Measurements from ENCODE around the gene TRAP1.

Gene TRAP1

DNA sequence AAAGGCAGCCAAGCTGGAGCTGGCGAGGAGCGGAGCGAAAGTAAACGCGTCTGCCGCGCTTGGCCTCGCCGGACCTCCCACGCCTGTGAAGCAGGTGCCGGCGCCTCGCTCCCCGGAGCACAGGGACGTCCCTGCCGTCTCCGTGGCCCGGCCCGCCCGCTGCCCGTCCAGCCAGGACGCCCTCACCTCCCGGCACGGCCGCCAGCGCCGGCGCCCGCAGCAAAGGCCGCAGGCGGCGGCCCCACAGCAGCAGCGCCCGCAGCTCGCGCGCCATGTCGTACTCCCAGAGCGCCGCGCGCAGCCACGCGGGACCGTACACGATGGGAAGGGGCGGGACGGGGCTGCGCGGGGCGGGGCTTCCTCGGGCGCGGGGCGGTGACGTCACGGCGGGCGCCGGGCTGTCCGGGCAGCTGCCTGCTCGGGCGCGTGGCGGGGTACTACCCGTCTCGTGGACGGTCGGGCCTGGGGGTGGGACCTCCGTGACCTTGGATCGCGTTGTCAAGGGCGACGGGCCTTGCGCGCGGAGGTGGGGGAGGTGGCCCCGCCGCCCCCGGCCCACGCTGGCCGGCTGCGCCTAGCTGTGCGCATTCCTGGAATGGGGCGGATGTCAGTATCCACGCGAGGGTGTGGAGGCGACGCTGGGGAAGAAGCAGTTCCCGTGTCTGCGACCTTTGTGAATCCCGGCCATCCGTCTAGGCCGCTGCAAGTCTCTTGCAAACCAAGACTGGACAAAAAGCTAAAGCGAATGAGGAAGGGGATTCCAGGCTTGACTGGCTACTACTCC is at the start of gene TRAP1:
Gene TRAP1 (minus strand): TSS at position 290 of the 784 bp plus-strand sequence. CDS start 16 bp downstream, at position 274.
- DNase-seq (ENCODE audit: low spot score) = peak; percentile 90

DNA sequence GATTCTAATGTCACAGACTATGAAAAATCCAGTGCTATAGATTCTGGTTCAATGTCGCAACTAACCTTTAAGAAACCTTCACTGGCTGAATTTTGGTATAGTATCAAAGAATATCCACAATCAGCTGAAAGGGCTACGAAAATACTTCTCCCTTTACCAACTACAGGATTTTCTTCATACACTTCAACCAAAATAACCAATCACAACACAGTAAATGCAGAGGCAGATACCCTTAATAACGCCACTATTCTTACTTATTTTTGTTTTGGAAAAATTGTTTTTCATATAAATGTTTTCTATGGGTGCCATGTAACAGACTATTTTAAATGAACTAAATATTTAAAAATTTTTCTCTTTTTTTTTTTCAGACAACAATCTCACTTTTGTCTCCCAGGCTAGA is 48.9 kb upstream of the TRAP1 start:
- no peak for DNase-seq (ENCODE audit: low spot score)

DNA sequence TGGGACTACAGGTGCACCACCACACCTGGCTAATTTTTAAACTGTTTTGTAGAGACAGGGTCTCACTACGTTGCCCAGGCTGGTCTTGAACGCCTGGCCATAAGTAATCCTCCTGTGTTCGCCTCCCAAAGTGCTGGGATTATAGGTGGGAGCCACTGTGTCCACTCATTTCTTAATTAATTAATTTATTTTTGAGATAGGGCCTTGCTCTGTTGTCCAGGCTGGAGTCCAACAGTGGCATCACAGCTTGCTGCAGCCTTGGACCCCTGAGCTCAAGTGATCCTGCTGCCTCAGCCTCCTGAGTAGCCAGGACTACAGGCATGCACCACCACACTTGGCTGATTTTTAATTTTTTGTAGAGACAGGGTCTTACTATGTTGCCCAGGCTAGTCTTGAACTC is 47.1 kb upstream of the TRAP1 start:
- DNase-seq (ENCODE audit: low spot score) = no peak

DNA sequence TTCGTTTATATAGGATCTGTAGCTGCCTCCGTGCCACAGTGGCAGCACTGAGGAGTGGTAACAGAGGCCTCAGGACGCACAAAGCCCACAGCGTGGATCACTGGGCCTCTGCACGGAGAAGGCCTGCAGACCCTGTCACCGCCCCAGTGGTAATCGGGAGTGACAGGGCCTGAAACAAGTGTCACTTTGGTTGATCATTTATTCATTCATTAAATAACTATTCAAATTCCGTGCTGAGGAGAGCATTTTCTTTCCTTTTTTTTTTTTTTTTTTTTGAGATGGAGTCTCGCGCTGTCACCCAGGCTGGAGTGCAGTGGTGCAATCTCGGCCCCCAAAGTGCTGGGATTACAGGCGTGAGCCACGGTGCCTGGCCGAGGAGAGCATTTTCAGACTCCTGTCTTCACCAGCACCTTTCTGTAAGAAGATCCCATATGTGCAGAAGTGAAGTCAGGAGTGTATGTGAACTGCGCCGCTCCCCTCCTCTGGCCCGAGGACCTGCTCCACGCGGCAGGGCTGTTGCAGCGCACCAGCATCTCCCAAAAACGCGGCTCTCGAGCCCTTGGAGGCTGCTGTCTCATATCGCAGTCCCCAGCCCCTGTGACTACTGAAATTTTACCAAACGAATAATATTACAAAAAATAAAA is 44.9 kb upstream of the TRAP1 start:
- DNase-seq (ENCODE audit: low spot score) = no peak

DNA sequence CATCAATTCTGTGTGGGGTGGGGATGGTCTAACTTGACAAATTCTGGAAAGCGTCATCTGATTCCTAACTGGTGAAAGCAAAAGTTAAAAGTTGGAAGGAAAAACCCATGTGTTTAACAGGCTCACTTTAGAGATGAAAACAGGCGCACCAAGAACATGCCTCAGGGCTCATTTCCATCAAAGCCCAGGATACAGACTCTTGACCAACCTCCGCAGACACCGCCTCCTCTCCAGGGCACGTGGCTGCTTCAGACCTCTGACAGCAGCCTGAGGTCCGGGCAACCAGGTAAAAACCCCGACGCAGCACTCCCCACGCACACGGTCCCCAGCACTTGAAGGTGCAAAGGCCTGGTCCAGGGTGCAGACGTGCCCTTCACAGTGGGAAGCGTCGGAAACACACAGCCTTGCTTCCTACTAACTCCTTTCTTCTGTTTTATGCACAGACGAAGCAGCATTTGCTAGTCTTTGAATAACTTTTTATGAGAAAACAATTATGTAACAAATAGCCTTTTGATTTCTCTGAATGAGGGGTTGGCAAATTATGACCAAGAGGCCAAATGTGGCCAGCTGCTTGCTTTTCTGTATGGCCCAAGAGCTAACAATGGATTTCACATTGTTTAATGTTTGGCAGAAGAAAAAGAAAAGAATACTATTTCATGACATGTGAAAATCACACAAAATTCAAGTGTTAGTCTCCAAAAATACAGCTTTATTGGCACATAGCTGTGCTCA is 44.2 kb upstream of the TRAP1 start:
- DNase-seq (ENCODE audit: low spot score) = no peak

DNA sequence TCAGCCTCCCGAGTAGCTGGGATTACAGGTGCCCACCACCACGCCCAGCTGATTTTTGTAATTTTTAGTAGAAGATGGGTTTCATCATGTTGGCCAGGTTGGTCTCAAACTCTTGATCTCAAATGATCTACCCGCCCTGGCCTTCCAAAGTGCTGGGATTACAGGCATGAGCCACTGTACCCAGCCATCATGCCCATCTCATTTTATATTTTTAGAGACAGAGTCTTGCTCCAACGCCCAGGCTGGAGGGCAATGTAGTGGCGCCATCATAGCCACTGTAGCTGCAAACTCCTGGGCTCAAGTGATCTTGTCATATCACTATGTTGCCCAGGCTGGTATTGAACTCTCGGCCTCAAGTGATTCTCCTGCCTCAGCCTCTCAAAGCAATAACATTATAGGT is 43.2 kb upstream of the TRAP1 start:
- no peak for DNase-seq (ENCODE audit: low spot score)

DNA sequence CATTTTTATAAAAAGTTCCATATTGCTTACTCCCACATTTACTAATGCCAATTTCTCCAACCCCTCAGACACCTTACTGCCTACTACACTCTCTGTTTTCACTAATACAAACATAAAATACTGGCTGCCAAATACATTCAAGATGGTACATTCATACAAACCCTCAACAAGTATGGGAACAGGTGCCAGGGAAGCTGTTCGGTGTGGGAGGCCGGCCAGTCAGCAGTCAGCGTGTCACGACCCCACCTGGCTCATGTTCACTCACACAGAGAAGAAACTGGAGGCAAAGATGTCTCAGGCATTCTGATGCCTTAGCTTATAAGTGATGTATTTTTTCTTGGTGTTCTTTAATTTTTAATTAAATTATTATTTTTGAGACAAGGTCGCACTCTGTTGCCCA is 42.4 kb upstream of the TRAP1 start:
- DNase-seq (ENCODE audit: low spot score) = no peak

DNA sequence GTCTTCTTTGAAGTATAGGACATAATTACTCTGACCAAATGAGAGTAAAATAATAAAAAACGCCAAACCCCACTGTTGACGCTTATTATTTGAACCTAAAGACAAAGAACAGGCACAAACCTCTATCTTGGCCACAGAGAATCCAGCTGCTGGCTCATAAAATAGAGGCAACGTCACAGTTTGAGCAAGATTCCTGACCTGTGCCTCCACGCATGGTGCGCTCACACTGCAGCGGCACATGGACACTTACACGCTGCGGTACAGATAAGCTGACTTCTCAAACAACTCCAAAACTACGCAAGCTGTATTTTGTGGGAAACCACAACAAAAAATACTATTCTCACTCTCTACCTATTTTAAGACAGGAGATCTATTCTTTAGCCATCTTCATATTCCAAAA is 38.8 kb upstream of the TRAP1 start:
- DNase-seq (ENCODE audit: low spot score) = no peak

DNA sequence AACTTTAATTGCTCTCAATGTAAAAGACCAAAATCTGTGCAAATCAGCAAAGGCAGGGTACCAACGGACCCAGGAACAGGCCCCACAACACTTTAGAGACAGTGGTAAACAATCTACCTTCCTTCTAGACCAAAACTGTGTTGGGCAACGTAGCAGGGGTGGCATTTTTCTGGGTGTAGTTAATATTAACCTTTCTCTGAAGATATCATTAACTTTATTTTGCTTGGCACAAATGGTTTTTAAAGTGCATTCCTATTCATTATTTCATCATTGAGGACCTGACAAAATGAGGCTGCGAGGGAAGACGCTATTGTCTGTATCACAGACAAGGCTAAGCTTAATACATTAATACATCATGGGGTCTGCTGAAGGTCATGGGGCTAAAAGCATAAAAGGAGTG is 37.9 kb upstream of the TRAP1 start:
- no peak for DNase-seq (ENCODE audit: low spot score)

DNA sequence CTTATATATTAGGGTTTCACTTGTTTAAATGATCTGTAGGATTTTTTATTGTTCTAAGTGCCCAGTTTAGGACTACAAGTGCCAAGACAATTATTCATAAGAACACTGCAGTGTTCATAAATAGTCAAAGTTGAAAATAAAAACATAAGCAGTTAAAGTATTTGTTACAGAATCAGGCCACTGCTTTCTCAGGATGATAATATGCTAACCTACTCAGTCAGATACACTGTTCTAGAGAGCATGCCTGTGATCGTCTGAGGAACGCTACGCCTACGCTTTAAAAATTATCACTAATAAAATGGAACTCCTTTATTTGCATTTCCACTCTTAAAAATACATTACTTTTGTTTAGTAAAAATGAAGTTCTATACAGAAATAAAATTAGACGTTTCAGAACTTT is 37.4 kb upstream of the TRAP1 start:
- no peak for DNase-seq (ENCODE audit: low spot score)

DNA sequence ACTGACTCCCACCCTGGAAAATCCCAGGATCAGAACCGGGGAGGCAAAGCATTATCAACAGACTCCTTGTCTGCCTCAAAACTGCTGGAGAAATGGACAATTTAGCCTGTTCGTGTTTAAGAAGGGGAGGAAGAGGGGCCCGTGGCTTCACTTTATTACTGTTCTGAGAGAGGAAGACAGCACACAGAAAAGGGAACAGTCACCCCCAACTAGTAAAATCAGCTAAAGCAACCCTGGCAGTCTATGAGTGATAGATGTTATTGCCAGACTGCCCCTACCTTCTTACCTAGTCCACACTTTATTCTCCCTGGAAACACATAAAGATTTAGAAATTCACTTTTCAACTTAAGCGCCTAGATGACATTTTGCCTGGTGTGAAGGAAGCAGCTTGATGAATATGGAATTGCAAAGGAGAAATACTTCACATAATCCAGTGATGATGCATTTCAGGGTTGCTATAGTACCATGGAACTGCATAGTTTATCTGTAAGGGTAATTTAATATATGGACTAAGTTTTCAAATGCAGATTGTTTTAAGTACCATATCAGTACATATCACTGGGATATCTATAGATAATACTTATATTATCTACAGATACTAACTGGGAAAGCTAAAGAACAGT is 36.9 kb upstream of the TRAP1 start:
- DNase-seq (ENCODE audit: low spot score) = no peak

DNA sequence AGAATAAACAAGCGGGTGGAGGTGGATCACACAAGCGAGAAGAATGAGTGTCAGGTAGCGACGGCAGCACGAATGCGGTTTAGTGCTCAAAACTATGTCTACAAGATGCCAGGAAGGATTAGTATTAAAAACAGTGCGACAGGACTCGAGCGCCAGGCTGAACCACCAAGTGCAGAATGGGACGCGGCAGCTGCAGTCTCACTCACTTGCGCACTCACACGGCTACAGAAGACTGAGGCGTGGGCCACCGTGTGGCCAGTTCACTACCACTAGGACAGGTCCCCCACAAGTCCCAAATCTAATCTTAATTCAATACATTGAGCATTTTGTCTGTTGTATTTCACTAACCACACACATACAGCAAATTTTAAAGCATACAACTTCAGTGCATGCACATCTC is 35.7 kb upstream of the TRAP1 start:
- no peak for DNase-seq (ENCODE audit: low spot score)

DNA sequence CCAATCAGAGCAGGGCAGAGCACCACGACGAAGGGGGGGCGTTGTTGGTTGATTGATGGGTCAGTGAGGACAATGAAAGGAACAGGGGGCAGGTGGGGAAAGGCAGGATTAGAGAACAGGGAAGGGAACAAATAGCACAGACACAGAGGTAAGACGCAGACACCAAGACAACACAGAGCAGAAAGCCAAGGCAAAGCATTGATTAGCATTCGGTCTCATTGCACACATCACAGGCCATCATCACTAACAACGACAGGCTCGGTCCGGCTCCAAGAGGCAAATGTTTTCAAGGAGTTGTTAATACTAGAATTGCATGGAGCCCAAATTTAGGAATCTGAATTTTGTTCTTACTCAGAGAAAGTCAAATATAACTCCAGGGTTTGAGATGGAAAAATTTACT is 34.6 kb upstream of the TRAP1 start:
- no peak for DNase-seq (ENCODE audit: low spot score)

DNA sequence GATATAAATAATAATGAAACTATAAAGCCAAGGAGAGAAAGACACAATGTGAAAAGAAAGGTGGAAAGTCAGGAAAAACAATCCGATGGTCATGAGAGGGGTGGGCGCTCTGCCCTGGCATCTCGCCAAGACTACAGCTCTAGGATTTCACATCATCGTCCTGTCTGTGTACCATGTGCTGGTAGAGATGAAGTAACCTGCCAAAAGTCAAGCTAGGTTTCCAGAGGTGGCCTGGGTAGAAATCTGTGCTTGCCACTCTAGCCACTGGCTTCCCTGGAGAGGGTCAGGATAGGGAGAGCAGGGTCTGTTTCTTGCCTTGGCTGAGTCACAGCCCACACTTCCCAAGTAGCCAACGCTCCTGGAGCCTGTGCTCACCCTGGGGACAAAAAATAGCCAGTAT is 31.0 kb upstream of the TRAP1 start:
- DNase-seq (ENCODE audit: low spot score) = no peak

DNA sequence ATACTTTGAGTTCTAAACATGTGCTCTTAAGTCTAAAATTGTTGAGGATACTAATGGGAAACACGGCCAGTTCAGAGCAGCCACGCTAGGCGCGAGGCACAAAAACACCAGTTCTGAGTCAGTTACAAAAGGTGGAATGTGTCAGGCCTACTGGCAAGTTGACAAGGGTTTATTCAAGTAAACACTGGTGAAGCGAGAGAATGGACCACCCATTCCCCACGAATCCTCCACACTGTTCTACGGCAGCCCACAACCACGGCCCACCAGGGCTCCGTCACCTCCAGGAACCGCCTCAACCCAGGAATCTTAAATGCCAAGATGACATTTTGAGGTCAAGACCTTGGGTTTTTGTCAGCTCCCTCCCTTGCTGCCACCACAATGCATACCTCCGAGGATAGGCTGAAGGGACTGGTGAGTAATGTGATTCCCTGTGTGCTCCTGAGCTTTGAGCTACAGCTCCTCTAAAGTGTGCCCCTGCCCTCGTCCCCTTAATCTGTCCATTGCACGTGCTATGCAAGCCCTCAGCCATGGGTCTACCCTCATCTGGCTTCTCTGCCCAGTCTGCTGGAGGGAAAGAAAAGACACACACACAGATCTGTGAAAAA is 28.5 kb upstream of the TRAP1 start:
- DNase-seq (ENCODE audit: low spot score) = no peak

DNA sequence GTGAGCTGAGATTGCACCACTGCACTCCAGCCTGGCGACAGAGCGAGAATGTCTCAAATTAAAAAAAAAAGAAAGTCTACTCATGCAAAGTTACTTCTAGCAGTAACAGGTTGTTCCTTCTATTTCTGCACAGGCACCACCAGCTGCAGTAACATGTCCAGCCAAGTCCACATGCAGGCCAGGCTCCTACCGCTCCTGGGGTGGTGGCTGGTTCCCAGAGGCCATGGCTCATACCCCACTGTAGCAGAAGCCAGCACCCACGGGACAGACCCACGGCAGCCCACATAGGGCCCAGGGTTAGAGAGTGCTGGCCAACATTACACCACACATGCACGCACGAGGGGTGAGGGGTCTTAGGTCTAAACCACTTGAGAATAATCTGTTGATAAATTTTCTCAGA is 26.7 kb upstream of the TRAP1 start:
- no peak for DNase-seq (ENCODE audit: low spot score)

DNA sequence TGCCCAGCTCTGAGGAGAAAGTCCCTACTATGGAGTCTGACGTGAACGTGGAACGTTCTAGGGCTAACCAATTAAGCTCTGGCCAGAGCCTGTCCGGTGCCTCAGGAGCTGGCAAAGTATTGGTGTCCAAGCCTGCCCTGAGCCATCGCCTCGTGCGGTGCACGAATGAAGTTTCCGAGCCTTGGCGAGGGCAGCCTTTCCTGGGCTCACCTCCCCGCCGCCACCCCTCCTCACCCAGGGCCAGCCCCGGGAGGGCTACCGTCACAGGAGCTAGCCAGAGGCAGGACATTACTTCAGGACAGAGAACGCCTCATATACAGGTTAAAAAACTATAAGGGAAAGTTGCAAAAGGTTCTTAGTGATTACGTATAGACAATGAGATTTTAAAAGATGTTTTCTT is 23.6 kb upstream of the TRAP1 start:
- no peak for DNase-seq (ENCODE audit: low spot score)

DNA sequence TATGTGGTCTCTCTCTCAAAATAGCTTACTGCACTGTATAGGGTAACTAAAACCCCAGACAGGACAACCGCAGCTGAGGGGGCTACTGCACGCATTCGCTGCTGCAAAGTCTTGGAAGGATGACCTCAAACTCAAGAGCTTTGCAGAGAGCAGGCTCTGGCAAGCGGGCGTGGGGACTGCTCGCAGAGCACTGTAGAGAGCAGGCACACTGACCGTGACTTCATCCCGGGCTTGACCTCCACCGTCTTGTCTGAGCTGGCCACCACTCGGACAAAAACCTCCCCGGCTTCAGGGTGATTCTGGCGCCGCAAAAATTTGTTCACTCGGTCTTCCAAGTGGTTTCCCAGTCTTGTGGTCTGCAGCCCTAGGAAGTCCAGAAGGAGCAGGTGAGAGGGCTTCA is 22.9 kb upstream of the TRAP1 start:
- DNase-seq (ENCODE audit: low spot score) = no peak

DNA sequence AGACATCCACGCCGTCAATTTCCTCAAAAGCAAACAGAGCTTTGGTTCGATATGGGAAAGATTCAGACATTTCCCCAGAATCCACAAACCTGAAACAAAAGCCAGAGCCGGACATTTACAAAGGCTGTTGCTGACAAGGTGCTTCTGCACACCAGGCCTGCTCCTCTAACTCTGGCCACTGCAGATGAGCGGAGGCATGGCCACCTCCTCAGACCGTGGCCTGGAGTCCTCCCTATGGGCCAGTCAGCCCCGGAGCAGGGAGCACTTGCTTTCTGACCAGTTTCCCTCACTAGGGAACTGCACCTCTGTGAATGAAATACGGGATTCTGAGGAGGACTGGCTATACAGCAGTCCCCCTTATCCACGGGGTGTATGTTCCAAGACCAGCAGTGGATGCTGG is 22.3 kb upstream of the TRAP1 start:
- no peak for DNase-seq (ENCODE audit: low spot score)

DNA sequence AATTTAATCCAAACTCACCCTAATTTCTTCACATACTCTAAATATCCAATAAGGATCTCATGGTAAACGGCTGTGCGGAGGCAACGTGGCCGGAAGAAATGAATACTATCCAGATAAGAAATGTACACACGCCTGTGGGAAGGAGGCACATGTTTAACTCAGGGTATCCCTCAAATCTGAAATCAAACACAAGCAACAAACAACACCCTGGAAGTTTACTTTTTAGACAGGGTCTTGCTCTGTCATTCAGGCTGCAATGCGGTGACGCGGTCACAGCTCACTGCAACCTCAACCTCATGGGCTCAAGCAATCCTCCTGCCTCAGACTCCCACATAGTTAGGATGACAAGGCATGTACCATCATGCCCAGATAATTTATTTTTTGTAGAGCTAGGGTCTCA is 21.2 kb upstream of the TRAP1 start:
- DNase-seq (ENCODE audit: low spot score) = no peak

DNA sequence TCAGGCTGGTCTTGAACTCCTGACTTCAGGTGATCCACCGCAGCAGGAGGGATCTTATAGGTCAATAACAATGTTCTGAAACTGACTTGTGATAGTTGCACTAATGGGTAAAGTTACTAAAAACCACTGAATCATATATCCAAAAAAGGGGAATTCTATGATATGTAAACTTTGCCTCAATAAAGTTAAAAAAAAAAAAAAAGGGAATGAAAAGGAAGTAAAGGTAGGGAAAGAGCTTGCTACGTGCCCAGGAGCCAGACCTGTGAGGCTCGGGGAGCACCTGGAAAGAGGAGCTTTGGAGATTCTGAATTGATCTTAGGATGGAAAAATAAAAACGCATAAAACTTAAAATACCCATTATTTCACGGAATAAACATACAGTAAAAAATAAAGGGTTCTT is 20.8 kb upstream of the TRAP1 start:
- no peak for DNase-seq (ENCODE audit: low spot score)

DNA sequence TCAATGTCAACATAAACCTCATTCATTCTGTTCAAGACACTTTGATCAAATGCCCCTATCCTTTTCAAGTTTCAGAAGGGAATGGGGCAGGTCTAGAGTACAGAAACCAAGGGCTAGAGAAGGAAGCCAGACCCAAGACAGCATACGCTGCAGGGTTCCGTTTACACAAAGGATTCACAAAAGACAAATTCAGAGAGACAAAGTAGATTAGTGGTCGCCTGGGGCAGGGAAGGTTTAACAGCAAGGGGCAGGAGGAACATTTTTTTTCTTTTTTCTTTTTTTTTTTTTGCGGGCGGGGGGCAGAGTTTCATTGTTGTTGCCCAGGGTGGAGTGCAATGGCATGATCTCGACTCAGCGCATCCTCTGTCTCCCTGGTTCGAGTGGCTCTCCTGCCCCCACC is 19.9 kb upstream of the TRAP1 start:
- DNase-seq (ENCODE audit: low spot score) = no peak

Measured in hematopoietic multipotent progenitor cell treated with erythropoietin and hydrocortisone succinate and interleukin-3 and kit ligand, for 17 days (in vitro differentiated cells).